Lower lobe of right lung (tissue), 2 donors: Measurements from ENCODE around the gene CPXM2. TPM values are rescaled to one million over a fixed set of nuclear protein-coding genes. Genes with fewer than 3 reads are reported as not detected.

Experiments used
- ATAC-seq, 2 donors: fragments of 200-7000 bp; cut with Tn5 transposase; one replicate each; pipeline ENCODE4 v1.9.1; 2020 to 2022; ENCODE audit warnings: mild to moderate bottlenecking in 2 of 2, moderate library complexity in 2 of 2
- DNase-seq: peaks from one replicate; pipeline ENCODE4 v3.0.0-alpha.2; 2020
- H3K27ac ChIP-seq: fragments of 200-600 bp; one replicate; pipeline ENCODE4 v1.8.0; 2022
- H3K27me3 ChIP-seq: fragments of 200-600 bp; one replicate; pipeline ENCODE4 v1.8.0; 2022; ENCODE audit warnings: low read depth
- H3K36me3 ChIP-seq: fragments of 200-600 bp; one replicate; pipeline ENCODE4 v1.8.0; 2022; ENCODE audit warnings: mild to moderate bottlenecking
- H3K4me1 ChIP-seq: fragments of 200-600 bp; one replicate; pipeline ENCODE4 v1.8.0; 2022
- H3K4me3 ChIP-seq: fragments of 200-600 bp; one replicate; pipeline ENCODE4 v1.8.0; 2022; ENCODE audit warnings: mild to moderate bottlenecking
- H3K9me3 ChIP-seq: fragments of 200-600 bp; one replicate; pipeline ENCODE4 v1.8.0; 2022
- CTCF ChIP-seq: fragments of 200-600 bp; IDR thresholded peaks from one replicate; pipeline ENCODE4 v1.8.0; 2022; ENCODE audit warnings: antibody characterized with exemption, mild to moderate bottlenecking
- intact Hi-C: fragments of 100-400 bp; cut with DNase I; formaldehyde crosslinking; loops from one replicate; pipeline ENCODE4 v1.11.0; 2022
- total RNA-seq: library from RNA; stranded (reverse); fragmentation: NEBNext Ultra II Directional; extraction: Animal tissue kit (Norgen Biotek cat#: 25700); gene quantifications from one replicate; pipeline ENCODE4 v1.2.1, GENCODE V29; 2021
- donor health status: DM: no; HTN: yes; CAD: no; lungs with severe emphysema.

Gene CPXM2
- total RNA-seq, 1 donor from 2014 or later: 6.3 TPM

- no peak overlapping the region for H3K4me3 ChIP-seq
- intact Hi-C loops: no loop called here
- no peaks in the 10 kb centered on the region for H3K4me1 ChIP-seq
- peaks cover 4% of the 10 kb centered on the region for H3K27me3 ChIP-seq
- ATAC-seq (no peak), DNase-seq (no peak)
- no peak for TF ChIP-seq CTCF
- H3K27ac ChIP-seq: no peak overlapping the region
- H3K9me3 ChIP-seq: no peaks in the 10 kb centered on the region
- no peaks in the 10 kb centered on the region for H3K36me3 ChIP-seq
These were observed 56.0 kb downstream of the CPXM2 start for GRCh38 chr10:123835575-123835974.

- ATAC-seq: no peak
- Histone ChIP-seq H3K27ac (no peak overlapping the region), H3K27me3 (peaks cover 4% of the 10 kb centered on the region), H3K4me3 (no peak overlapping the region), H3K9me3 (no peaks in the 10 kb centered on the region), H3K4me1 (no peaks in the 10 kb centered on the region), H3K36me3 (no peaks in the 10 kb centered on the region)
- no peak for TF ChIP-seq CTCF
- DNase-seq: no peak
- intact Hi-C loops: no loop called here
These were observed 58.3 kb downstream of the CPXM2 start for GRCh38 chr10:123833170-123833850.

GRCh38 chr10:123831259-123831658, 60.3 kb downstream of the CPXM2 start:
- Histone ChIP-seq H3K27me3 (peaks cover 4% of the 10 kb centered on the region), H3K4me1 (no peaks in the 10 kb centered on the region), H3K27ac (no peak overlapping the region), H3K9me3 (no peaks in the 10 kb centered on the region), H3K36me3 (no peaks in the 10 kb centered on the region), H3K4me3 (no peak overlapping the region)
- intact Hi-C loops: no loop called here
- no peak for ATAC-seq
- DNase-seq: no peak
- no peak for TF ChIP-seq CTCF

- H3K4me1 ChIP-seq: no peaks in the 10 kb centered on the region
- no peak overlapping the region for H3K27ac ChIP-seq
- intact Hi-C loops: no loop called here
- no peaks in the 10 kb centered on the region for H3K9me3 ChIP-seq
- DNase-seq (no peak), ATAC-seq (no peak)
- no peak overlapping the region for H3K4me3 ChIP-seq
- TF ChIP-seq CTCF: no peak
- no peaks in the 10 kb centered on the region for H3K27me3 ChIP-seq
- no peaks in the 10 kb centered on the region for H3K36me3 ChIP-seq
These were observed 70.5 kb downstream of the CPXM2 start for GRCh38 chr10:123821136-123821535.

GRCh38 chr10:123809632-123810031, 82.0 kb downstream of the CPXM2 start:
- no peak for ATAC-seq
- Histone ChIP-seq H3K4me1 (no peaks in the 10 kb centered on the region), H3K27ac (no peak overlapping the region), H3K27me3 (peaks cover 15% of the 10 kb centered on the region), H3K9me3 (no peaks in the 10 kb centered on the region), H3K4me3 (no peak overlapping the region), H3K36me3 (no peaks in the 10 kb centered on the region)
- no peak for DNase-seq
- no peak for TF ChIP-seq CTCF
- intact Hi-C loops: no loop called here
